Measurements from ENCODE around the gene RBMS3. TPM values are rescaled to one million over a fixed set of nuclear protein-coding genes. Genes with fewer than 3 reads are reported as not detected.

The RBMS3 gene
- polyA plus RNA-seq, 1 experiment = 33.4 TPM

DNA sequence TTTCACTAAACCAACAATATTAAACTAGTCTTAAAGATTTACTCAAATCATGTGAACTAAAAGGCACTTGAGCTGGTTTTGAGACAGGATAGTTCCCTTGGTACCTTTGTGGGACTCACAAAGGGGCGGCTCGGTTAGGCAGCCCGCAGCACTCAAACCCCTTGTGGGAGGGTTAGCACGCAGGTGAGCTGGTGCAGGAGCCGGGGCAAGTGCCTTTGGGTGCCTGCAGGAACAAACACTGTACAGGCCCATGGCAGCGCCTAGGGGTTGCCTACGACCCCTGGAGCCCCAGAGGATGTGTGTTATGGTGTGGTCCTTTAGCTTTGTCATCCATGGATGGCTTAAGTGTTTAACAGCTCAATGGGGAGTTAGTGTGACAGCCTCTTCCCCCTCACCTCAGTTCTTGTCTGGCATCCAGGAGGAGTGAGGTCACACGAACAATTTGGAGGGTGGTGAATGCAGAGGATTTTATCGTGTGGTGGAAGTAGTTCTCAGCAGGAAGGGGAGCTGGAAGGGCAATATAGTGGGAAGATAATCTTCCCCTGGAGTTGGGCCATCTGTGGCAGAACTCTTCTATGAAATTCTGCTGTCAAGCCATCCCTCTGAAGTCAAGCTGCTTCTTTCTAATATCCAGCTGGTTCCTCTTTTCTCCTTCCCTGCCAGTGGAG, 470.9 kb downstream of the RBMS3 start:
- ChIA-PET POLR2A (no interaction called here), CTCF (no interaction called here)
- TF ChIP-seq, protein P1, sequence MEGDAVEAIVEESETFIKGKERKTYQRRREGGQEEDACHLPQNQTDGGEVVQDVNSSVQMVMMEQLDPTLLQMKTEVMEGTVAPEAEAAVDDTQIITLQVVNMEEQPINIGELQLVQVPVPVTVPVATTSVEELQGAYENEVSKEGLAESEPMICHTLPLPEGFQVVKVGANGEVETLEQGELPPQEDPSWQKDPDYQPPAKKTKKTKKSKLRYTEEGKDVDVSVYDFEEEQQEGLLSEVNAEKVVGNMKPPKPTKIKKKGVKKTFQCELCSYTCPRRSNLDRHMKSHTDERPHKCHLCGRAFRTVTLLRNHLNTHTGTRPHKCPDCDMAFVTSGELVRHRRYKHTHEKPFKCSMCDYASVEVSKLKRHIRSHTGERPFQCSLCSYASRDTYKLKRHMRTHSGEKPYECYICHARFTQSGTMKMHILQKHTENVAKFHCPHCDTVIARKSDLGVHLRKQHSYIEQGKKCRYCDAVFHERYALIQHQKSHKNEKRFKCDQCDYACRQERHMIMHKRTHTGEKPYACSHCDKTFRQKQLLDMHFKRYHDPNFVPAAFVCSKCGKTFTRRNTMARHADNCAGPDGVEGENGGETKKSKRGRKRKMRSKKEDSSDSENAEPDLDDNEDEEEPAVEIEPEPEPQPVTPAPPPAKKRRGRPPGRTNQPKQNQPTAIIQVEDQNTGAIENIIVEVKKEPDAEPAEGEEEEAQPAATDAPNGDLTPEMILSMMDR (IDR thresholded peaks at IDR 0.05; ENCODE audit: low read depth, low read length) = no peak
- Histone ChIP-seq H3K27me3 (ENCODE audit: control insufficient read depth, insufficient read depth, low read length) (no peaks in the 10 kb centered on the region), H3K4me3 (ENCODE audit: low read depth, low read length) (no peak overlapping the region), H3K27ac (ENCODE audit: low read depth, low read length) (no peak overlapping the region), H3K9me3 (ENCODE audit: control insufficient read depth, insufficient read depth, low read length) (no peaks in the 10 kb centered on the region)
- no peak for DNase-seq (ENCODE audit: low read depth, low spot score)

DNA sequence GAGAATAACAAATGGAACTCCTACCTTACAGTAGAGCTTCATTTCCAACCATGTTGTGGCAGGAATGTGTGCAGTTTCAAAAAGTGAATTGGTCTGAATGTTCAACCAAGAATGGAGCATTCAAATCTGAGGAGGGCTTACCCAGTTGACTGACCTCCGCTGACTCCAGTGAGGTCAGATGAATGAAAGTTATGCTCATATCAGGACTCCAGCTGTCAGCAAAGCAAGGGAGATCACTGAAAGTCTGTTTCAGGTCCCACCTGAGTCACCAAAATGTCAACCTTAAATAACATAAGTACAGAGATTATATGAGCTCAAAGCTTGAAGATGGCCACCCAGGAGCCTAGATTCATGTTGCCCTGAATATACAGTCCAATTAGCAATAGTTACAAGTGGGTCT, 473.5 kb downstream of the RBMS3 start:
- TF ChIP-seq, protein P1 (IDR thresholded peaks at IDR 0.05; ENCODE audit: low read depth, low read length) = no peak
- H3K9me3 ChIP-seq (ENCODE audit: control insufficient read depth, insufficient read depth, low read length) = no peaks in the 10 kb centered on the region
- ChIA-PET POLR2A (no interaction called here), CTCF (interaction anchor here (0.5 to 0.7 kb wide), 2 partner anchors 397 to 479 kb away, joined by 3 to 4 read pairs; no protein-coding TSS in a partner anchor)
- H3K27me3 ChIP-seq (ENCODE audit: control insufficient read depth, insufficient read depth, low read length) = no peaks in the 10 kb centered on the region
- H3K4me3 ChIP-seq (ENCODE audit: low read depth, low read length) = no peak overlapping the region
- no peak for DNase-seq (ENCODE audit: low read depth, low spot score)
- H3K27ac ChIP-seq (ENCODE audit: low read depth, low read length) = no peak overlapping the region

DNA sequence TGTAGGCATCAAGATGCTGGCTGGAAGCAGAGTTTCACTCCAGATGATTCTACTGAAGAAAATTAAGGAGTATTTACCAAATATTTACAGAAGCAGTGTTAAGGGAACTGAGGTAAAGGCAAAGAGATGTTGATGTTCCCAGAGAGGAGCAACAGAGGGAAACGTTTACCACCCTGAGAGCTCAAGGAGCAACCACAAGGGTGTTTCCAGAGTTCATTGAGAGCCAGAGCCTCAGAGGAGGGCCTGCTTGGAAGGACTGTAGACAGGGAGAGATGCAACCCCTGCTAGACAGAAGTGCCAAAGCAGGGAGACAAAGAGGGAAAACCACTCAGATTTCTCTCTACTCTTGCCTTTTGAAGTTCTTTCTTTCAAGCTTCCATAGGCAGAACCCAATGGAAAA, 474.5 kb downstream of the RBMS3 start:
- Histone ChIP-seq H3K27me3 (ENCODE audit: control insufficient read depth, insufficient read depth, low read length) (no peaks in the 10 kb centered on the region), H3K9me3 (ENCODE audit: control insufficient read depth, insufficient read depth, low read length) (no peaks in the 10 kb centered on the region), H3K27ac (ENCODE audit: low read depth, low read length) (no peak overlapping the region), H3K4me3 (ENCODE audit: low read depth, low read length) (no peak overlapping the region)
- POLR2A ChIA-PET = interaction anchor here (0.6 kb wide), 1 partner anchor 202 kb away, joined by 8 read pairs; no protein-coding TSS in a partner anchor
- DNase-seq (ENCODE audit: low read depth, low spot score) = no peak
- TF ChIP-seq, protein P1 (IDR thresholded peaks at IDR 0.05; ENCODE audit: low read depth, low read length) = no peak
- CTCF ChIA-PET = no interaction called here

DNA sequence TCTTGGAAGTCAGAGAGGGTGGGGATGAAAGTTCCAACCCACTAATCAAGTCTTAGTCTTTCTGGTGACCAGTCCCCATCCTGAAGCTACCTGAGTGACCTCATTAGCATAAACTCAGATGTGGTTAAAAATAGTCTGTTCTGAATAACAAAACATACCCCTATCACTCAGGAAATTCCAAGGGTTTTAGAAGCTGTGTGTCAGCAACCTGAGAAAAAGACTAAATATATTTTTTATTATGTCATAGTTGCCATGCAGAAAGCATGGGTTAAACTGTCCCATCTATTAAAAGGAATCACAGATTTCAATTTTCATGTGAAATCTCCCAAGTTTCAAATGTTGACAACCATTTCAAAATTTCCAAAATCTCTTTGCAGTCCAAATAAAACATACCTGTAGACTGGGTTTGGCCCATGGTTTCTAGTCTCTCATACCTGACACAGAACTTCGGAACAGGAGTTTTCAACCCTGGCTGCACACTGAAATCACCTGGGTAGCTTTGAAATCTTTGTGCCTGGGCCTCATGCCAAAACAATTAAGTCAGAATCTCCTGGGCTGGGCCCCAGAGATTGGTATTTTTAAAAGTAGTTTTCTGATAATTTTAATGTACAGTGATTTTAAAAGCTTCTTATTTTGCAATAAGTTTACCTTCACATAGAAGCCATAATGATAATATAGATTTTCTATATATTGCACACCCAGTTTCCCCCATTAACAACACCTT, 476.3 kb downstream of the RBMS3 start:
- Histone ChIP-seq H3K9me3 (ENCODE audit: control insufficient read depth, insufficient read depth, low read length) (no peaks in the 10 kb centered on the region), H3K27me3 (ENCODE audit: control insufficient read depth, insufficient read depth, low read length) (no peaks in the 10 kb centered on the region), H3K27ac (ENCODE audit: low read depth, low read length) (no peak overlapping the region), H3K4me3 (ENCODE audit: low read depth, low read length) (no peak overlapping the region)
- no peak for DNase-seq (ENCODE audit: low read depth, low spot score)
- POLR2A ChIA-PET = no interaction called here
- CTCF ChIA-PET = interaction anchor here (1.0 kb wide), 1 partner anchor 476 kb away, joined by 4 read pairs; the partner anchor contains the start of gene RBMS3
- TF ChIP-seq, protein P1 (IDR thresholded peaks at IDR 0.05; ENCODE audit: low read depth, low read length) = no peak

DNA sequence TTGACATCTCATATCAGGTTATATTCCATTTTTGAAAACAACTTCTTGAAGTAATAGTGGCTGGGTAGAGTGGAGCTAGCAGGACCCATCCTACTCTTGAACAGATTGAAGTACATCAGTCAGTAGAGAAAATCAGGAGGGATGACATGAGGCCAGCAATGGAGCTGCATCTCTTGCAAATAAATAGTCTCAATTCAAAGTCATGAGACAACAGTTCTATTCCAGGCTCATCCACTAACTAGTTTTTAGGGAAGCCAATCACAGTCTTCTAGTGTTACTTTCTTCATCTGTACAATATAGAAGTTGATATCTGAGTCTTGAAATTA, 477.2 kb downstream of the RBMS3 start:
- Histone ChIP-seq H3K27ac (ENCODE audit: low read depth, low read length) (no peak overlapping the region), H3K27me3 (ENCODE audit: control insufficient read depth, insufficient read depth, low read length) (no peaks in the 10 kb centered on the region), H3K9me3 (ENCODE audit: control insufficient read depth, insufficient read depth, low read length) (no peaks in the 10 kb centered on the region), H3K4me3 (ENCODE audit: low read depth, low read length) (no peak overlapping the region)
- ChIA-PET POLR2A (no interaction called here), CTCF (no interaction called here)
- no peak for DNase-seq (ENCODE audit: low read depth, low spot score)
- TF ChIP-seq, protein P1 (IDR thresholded peaks at IDR 0.05; ENCODE audit: low read depth, low read length) = no peak

All from AG04450 (cell line).